WTC11 (cell line): Measurements from ENCODE around the gene ZNHIT1. TPM values are rescaled to one million over a fixed set of nuclear protein-coding genes. Genes with fewer than 3 reads are reported as not detected.

Experiments
- CBFB ChIP-seq: sonication (generic); formaldehyde crosslinking; IDR thresholded peaks from 2 replicates; pipeline ENCODE4 v1.8.1; 2022; ENCODE audit warnings: mild to moderate bottlenecking, low read depth, missing genetic modification reagents
- ELF4 ChIP-seq: sonication (generic); formaldehyde crosslinking; IDR thresholded peaks from 2 replicates; pipeline ENCODE4 v1.8.1; 2022; ENCODE audit warnings: low read depth, mild to moderate bottlenecking, moderate library complexity, missing genetic modification reagents
- ESRRA ChIP-seq: sonication (generic); formaldehyde crosslinking; IDR thresholded peaks from 2 replicates; pipeline ENCODE4 v1.8.1; 2022; ENCODE audit warnings: mild to moderate bottlenecking, missing genetic modification reagents, borderline replicate concordance
- FOXK1 ChIP-seq: sonication (generic); formaldehyde crosslinking; IDR thresholded peaks from 2 replicates; pipeline ENCODE4 v1.8.0; 2022; ENCODE audit warnings: mild to moderate bottlenecking, moderate library complexity, missing genetic modification reagents
- GTF2I ChIP-seq: fragments of 250-450 bp; sonication (Bioruptor Pico); conservative IDR thresholded peaks from 2 replicates; pipeline ENCODE4 v1.4.0; 2021; ENCODE audit warnings: mild to moderate bottlenecking
- IRF2 ChIP-seq: sonication (generic); formaldehyde crosslinking; IDR thresholded peaks from 2 replicates; pipeline ENCODE4 v1.8.0; 2022; ENCODE audit warnings: low read depth, missing genetic modification reagents, borderline replicate concordance
- JUN ChIP-seq: sonication (generic); formaldehyde crosslinking; IDR thresholded peaks from 2 replicates; pipeline ENCODE4 v1.8.0; 2023; ENCODE audit warnings: mild to moderate bottlenecking, missing genetic modification reagents
- MXD4 ChIP-seq: fragments of 250-450 bp; sonication (Bioruptor Pico); IDR thresholded peaks from 2 replicates; pipeline ENCODE4 v1.8.0; 2021; ENCODE audit warnings: mild to moderate bottlenecking, moderate library complexity, borderline replicate concordance
- NFE2L1 ChIP-seq: sonication (generic); formaldehyde crosslinking; IDR thresholded peaks from 2 replicates; pipeline ENCODE4 v1.8.1; 2023; ENCODE audit warnings: missing genetic modification reagents
- NR1H2 ChIP-seq: sonication (generic); formaldehyde crosslinking; IDR thresholded peaks from 2 replicates; pipeline ENCODE4 v1.9.0; 2021; ENCODE audit warnings: mild to moderate bottlenecking, moderate library complexity, missing genetic modification reagents
- NR3C1 ChIP-seq: sonication (generic); formaldehyde crosslinking; conservative IDR thresholded peaks from 2 replicates; pipeline ENCODE4 v1.8.1; 2023; ENCODE audit warnings: low read depth, mild to moderate bottlenecking, missing genetic modification reagents
- RELA ChIP-seq: sonication (generic); formaldehyde crosslinking; IDR thresholded peaks from 2 replicates; pipeline ENCODE4 v1.8.1; 2022; ENCODE audit warnings: missing genetic modification reagents, mild to moderate bottlenecking, borderline replicate concordance
- SMAD4 ChIP-seq: sonication (generic); formaldehyde crosslinking; IDR thresholded peaks from 2 replicates; pipeline ENCODE4 v1.8.0; 2022; ENCODE audit warnings: mild to moderate bottlenecking, missing genetic modification reagents
- TEAD1 ChIP-seq: sonication (generic); formaldehyde crosslinking; IDR thresholded peaks from 2 replicates; pipeline ENCODE4 v1.8.0; 2022; ENCODE audit warnings: mild to moderate bottlenecking, missing genetic modification reagents
- ZNF219 ChIP-seq: sonication (generic); formaldehyde crosslinking; IDR thresholded peaks from 2 replicates; pipeline ENCODE4 v1.8.0; 2023; ENCODE audit warnings: missing genetic modification reagents, mild to moderate bottlenecking, borderline replicate concordance
- ZNF263 ChIP-seq: sonication (generic); formaldehyde crosslinking; IDR thresholded peaks from 2 replicates; pipeline ENCODE4 v1.8.1; 2022; ENCODE audit warnings: low read depth, mild to moderate bottlenecking, moderate library complexity, missing genetic modification reagents
- ZNF423 ChIP-seq: fragments of 250-450 bp; sonication (Bioruptor Pico); IDR thresholded peaks from 2 replicates; pipeline ENCODE4 v2.1.2; 2022; ENCODE audit warnings: mild to moderate bottlenecking, moderate library complexity
- total RNA-seq: library from RNA; stranded (reverse); gene quantifications from 3 replicates; pipeline ENCODE4 v1.2.3, GENCODE V29; 2021
- TF ChIP-seq, protein P1 (sequence below): fragments of 250-450 bp; sonication (Bioruptor Pico); IDR thresholded peaks from 2 replicates; pipeline ENCODE4 v1.9.0; 2021; ENCODE audit warnings: mild to moderate bottlenecking, borderline replicate concordance
- TF ChIP-seq, protein P2 (sequence below): sonication (generic); formaldehyde crosslinking; IDR thresholded peaks from 2 replicates; pipeline ENCODE4 v1.8.1; 2023; ENCODE audit warnings: mild to moderate bottlenecking, missing genetic modification reagents, moderate library complexity
- TF ChIP-seq, protein P3 (sequence below): sonication (generic); formaldehyde crosslinking; IDR thresholded peaks from 2 replicates; pipeline ENCODE4 v1.8.0; 2022; ENCODE audit warnings: mild to moderate bottlenecking, missing genetic modification reagents
- TF ChIP-seq, protein P4 (sequence below): sonication (generic); formaldehyde crosslinking; IDR thresholded peaks from 2 replicates; pipeline ENCODE4 v1.8.1; 2022; ENCODE audit warnings: mild to moderate bottlenecking, moderate library complexity, missing genetic modification reagents
- TF ChIP-seq, protein P5 (sequence below): sonication (generic); formaldehyde crosslinking; IDR thresholded peaks from 2 replicates; pipeline ENCODE4 v1.8.1; 2022; ENCODE audit warnings: mild to moderate bottlenecking, missing genetic modification reagents, moderate library complexity, borderline replicate concordance
- TF ChIP-seq, protein P6 (sequence below): sonication (generic); formaldehyde crosslinking; conservative IDR thresholded peaks from 2 replicates; pipeline ENCODE4 v1.8.1; 2023; ENCODE audit warnings: mild to moderate bottlenecking, low read depth, missing genetic modification reagents, moderate library complexity
- TF ChIP-seq, protein P7 (sequence below): sonication (generic); formaldehyde crosslinking; IDR thresholded peaks from 2 replicates; pipeline ENCODE4 v1.8.0; 2022; ENCODE audit warnings: mild to moderate bottlenecking, missing genetic modification reagents
- TF ChIP-seq, protein P8 (sequence below): sonication (generic); formaldehyde crosslinking; IDR thresholded peaks from 2 replicates; pipeline ENCODE4 v1.8.1; 2022; ENCODE audit warnings: missing genetic modification reagents, borderline replicate concordance

ZNHIT1 gene
- total RNA-seq, 1 experiment from 2014 or later = 63.9 TPM

DNA sequence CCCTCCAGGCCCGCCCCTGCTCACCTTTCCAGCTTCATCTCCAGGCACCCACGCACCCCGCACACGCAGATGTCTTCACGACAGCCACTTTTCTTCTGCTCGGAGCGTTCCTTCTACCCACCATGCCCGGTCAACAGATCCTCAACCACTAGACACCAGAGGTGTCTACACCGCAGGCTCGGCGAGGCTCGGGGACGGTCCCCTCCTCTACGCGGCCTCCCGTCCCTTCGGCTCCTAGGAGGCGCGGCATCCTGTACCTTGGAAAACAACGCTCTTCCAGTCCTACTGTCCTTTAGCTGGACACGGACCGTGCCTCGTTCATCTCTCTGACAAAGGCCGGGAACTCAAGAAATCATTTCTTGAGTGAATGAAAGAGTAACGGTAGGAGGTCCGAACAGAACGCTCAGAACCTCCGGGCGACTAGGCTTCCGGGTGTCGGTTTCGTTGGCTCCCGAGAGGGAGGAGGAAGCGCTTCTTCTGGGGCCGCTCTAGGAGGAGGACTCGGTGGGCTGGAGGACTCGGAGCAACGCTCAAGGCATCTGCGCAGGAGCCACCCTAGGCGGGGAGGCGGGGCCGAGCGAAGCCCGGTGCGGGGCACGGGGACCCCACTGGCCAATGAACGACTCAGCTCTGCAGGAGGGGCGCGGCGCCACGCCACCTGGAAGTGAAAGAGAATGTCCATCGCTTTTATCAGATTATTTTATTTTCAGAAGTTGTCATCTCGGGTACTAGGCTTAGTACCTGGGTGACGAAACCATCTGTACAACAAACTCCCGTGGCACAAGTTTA lies 34.1 kb downstream of the ZNHIT1 start (continued):
- TF ChIP-seq, protein P1, sequence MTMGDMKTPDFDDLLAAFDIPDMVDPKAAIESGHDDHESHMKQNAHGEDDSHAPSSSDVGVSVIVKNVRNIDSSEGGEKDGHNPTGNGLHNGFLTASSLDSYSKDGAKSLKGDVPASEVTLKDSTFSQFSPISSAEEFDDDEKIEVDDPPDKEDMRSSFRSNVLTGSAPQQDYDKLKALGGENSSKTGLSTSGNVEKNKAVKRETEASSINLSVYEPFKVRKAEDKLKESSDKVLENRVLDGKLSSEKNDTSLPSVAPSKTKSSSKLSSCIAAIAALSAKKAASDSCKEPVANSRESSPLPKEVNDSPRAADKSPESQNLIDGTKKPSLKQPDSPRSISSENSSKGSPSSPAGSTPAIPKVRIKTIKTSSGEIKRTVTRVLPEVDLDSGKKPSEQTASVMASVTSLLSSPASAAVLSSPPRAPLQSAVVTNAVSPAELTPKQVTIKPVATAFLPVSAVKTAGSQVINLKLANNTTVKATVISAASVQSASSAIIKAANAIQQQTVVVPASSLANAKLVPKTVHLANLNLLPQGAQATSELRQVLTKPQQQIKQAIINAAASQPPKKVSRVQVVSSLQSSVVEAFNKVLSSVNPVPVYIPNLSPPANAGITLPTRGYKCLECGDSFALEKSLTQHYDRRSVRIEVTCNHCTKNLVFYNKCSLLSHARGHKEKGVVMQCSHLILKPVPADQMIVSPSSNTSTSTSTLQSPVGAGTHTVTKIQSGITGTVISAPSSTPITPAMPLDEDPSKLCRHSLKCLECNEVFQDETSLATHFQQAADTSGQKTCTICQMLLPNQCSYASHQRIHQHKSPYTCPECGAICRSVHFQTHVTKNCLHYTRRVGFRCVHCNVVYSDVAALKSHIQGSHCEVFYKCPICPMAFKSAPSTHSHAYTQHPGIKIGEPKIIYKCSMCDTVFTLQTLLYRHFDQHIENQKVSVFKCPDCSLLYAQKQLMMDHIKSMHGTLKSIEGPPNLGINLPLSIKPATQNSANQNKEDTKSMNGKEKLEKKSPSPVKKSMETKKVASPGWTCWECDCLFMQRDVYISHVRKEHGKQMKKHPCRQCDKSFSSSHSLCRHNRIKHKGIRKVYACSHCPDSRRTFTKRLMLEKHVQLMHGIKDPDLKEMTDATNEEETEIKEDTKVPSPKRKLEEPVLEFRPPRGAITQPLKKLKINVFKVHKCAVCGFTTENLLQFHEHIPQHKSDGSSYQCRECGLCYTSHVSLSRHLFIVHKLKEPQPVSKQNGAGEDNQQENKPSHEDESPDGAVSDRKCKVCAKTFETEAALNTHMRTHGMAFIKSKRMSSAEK (CRISPR knock-in tag) = no peak
- no peak for TF ChIP-seq CBFB (CRISPR knock-in tag)
- TF ChIP-seq, protein P2, sequence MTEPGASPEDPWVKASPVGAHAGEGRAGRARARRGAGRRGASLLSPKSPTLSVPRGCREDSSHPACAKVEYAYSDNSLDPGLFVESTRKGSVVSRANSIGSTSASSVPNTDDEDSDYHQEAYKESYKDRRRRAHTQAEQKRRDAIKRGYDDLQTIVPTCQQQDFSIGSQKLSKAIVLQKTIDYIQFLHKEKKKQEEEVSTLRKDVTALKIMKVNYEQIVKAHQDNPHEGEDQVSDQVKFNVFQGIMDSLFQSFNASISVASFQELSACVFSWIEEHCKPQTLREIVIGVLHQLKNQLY (CRISPR knock-in tag) = no peak
- TF ChIP-seq, protein P3, sequence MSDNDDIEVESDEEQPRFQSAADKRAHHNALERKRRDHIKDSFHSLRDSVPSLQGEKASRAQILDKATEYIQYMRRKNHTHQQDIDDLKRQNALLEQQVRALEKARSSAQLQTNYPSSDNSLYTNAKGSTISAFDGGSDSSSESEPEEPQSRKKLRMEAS (CRISPR knock-in tag) = peak; percentile 64; the same call in 1 of the 2 replicates
- TF ChIP-seq NR3C1 = no peak
- TF ChIP-seq, protein P4, sequence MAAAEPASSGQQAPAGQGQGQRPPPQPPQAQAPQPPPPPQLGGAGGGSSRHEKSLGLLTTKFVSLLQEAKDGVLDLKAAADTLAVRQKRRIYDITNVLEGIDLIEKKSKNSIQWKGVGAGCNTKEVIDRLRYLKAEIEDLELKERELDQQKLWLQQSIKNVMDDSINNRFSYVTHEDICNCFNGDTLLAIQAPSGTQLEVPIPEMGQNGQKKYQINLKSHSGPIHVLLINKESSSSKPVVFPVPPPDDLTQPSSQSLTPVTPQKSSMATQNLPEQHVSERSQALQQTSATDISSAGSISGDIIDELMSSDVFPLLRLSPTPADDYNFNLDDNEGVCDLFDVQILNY (CRISPR knock-in tag) = no peak
- no peak for TF ChIP-seq NFE2L1
- peak; percentile 60 for TF ChIP-seq FOXK1 (CRISPR knock-in tag)
- TF ChIP-seq ELF4 (CRISPR knock-in tag) = no peak
- TF ChIP-seq, protein P5, sequence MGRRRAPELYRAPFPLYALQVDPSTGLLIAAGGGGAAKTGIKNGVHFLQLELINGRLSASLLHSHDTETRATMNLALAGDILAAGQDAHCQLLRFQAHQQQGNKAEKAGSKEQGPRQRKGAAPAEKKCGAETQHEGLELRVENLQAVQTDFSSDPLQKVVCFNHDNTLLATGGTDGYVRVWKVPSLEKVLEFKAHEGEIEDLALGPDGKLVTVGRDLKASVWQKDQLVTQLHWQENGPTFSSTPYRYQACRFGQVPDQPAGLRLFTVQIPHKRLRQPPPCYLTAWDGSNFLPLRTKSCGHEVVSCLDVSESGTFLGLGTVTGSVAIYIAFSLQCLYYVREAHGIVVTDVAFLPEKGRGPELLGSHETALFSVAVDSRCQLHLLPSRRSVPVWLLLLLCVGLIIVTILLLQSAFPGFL (CRISPR knock-in tag) = no peak
- TF ChIP-seq TEAD1 (CRISPR knock-in tag) = 0 out of 2 replicates have a peak, but pooled peaks have one; percentile 11
- no peak for TF ChIP-seq ZNF423
- TF ChIP-seq ZNF219 = no peak
- TF ChIP-seq ESRRA (CRISPR knock-in tag) = no peak
- TF ChIP-seq RELA (CRISPR knock-in tag) = no peak
- TF ChIP-seq JUN (CRISPR knock-in tag) = no peak
- TF ChIP-seq, protein P6, sequence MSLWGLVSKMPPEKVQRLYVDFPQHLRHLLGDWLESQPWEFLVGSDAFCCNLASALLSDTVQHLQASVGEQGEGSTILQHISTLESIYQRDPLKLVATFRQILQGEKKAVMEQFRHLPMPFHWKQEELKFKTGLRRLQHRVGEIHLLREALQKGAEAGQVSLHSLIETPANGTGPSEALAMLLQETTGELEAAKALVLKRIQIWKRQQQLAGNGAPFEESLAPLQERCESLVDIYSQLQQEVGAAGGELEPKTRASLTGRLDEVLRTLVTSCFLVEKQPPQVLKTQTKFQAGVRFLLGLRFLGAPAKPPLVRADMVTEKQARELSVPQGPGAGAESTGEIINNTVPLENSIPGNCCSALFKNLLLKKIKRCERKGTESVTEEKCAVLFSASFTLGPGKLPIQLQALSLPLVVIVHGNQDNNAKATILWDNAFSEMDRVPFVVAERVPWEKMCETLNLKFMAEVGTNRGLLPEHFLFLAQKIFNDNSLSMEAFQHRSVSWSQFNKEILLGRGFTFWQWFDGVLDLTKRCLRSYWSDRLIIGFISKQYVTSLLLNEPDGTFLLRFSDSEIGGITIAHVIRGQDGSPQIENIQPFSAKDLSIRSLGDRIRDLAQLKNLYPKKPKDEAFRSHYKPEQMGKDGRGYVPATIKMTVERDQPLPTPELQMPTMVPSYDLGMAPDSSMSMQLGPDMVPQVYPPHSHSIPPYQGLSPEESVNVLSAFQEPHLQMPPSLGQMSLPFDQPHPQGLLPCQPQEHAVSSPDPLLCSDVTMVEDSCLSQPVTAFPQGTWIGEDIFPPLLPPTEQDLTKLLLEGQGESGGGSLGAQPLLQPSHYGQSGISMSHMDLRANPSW (CRISPR knock-in tag) = no peak
- TF ChIP-seq IRF2 = no peak
- no peak for TF ChIP-seq GTF2I (CRISPR knock-in tag)
- TF ChIP-seq, protein P7, sequence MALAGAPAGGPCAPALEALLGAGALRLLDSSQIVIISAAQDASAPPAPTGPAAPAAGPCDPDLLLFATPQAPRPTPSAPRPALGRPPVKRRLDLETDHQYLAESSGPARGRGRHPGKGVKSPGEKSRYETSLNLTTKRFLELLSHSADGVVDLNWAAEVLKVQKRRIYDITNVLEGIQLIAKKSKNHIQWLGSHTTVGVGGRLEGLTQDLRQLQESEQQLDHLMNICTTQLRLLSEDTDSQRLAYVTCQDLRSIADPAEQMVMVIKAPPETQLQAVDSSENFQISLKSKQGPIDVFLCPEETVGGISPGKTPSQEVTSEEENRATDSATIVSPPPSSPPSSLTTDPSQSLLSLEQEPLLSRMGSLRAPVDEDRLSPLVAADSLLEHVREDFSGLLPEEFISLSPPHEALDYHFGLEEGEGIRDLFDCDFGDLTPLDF (CRISPR knock-in tag) = no peak
- TF ChIP-seq ZNF263 = peak; percentile 57; the same call in 1 of the 2 replicates
- no peak for TF ChIP-seq SMAD4 (CRISPR knock-in tag)
- no peak for TF ChIP-seq MXD4 (CRISPR knock-in tag)
- TF ChIP-seq, protein P8, sequence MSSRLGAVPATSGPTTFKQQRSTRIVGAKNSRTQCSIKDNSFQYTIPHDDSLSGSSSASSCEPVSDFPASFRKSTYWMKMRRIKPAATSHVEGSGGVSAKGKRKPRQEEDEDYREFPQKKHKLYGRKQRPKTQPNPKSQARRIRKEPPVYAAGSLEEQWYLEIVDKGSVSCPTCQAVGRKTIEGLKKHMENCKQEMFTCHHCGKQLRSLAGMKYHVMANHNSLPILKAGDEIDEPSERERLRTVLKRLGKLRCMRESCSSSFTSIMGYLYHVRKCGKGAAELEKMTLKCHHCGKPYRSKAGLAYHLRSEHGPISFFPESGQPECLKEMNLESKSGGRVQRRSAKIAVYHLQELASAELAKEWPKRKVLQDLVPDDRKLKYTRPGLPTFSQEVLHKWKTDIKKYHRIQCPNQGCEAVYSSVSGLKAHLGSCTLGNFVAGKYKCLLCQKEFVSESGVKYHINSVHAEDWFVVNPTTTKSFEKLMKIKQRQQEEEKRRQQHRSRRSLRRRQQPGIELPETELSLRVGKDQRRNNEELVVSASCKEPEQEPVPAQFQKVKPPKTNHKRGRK (CRISPR knock-in tag) = no peak
- TF ChIP-seq NR1H2 = no peak
